Mesendoderm (in vitro differentiated cells): ENCODE results near the gene KMT2C.

ENCODE experiments used
- DNase-seq: peaks from one replicate; pipeline ENCODE4 v3.0.0; 2013
- H2AK5ac ChIP-seq: 2 replicates; pipeline ENCODE4 v1.6.1; 2013; ENCODE audit warnings: low read length, inconsistent platforms
- H2BK120ac ChIP-seq: 2 replicates; pipeline ENCODE4 v1.6.1; 2013; ENCODE audit warnings: low read depth, mild to moderate bottlenecking, low read length, moderate library complexity, mixed read lengths
- H2BK15ac ChIP-seq: replicated peaks from 2 replicates; pipeline ENCODE4 v1.6.1; 2013; ENCODE audit warnings: low read depth, mild to moderate bottlenecking, moderate library complexity
- H2BK5ac ChIP-seq: 2 replicates; pipeline ENCODE4 v1.6.1; 2013; ENCODE audit warnings: low read length, inconsistent platforms
- H3K18ac ChIP-seq: 2 replicates; pipeline ENCODE4 v1.6.1; 2013; ENCODE audit warnings: mild to moderate bottlenecking, low read length, mixed read lengths
- H3K23ac ChIP-seq: one replicate; pipeline ENCODE4 v1.6.1; 2013; ENCODE audit warnings: low read length
- H3K27ac ChIP-seq: 2 replicates; pipeline ENCODE4 v1.5.1; 2013; ENCODE audit warnings: low read depth, mild to moderate bottlenecking, inconsistent platforms, low read length, moderate library complexity
- H3K27me3 ChIP-seq: 2 replicates; pipeline ENCODE4 v1.6.1; 2013; ENCODE audit warnings: low read length, control low read depth, mild to moderate bottlenecking, inconsistent platforms; ENCODE audit not compliant: insufficient read depth, poor library complexity
- H3K36me3 ChIP-seq: 2 replicates; pipeline ENCODE4 v1.6.1; 2013; ENCODE audit warnings: low read length, inconsistent platforms; ENCODE audit not compliant: control insufficient read depth, insufficient read depth
- H3K4ac ChIP-seq: one replicate; pipeline ENCODE4 v1.6.1; 2013; ENCODE audit warnings: low read depth, mild to moderate bottlenecking, low read length, moderate library complexity
- H3K4me1 ChIP-seq: 2 replicates; pipeline ENCODE4 v1.6.1; 2013; ENCODE audit warnings: low read depth, low read length, inconsistent platforms; ENCODE audit not compliant: control insufficient read depth
- H3K4me2 ChIP-seq: 2 replicates; pipeline ENCODE4 v1.6.1; 2013; ENCODE audit warnings: low read length
- H3K4me3 ChIP-seq: 2 replicates; pipeline ENCODE4 v1.5.1; 2013; ENCODE audit warnings: mild to moderate bottlenecking, low read length
- H3K56ac ChIP-seq: one replicate; pipeline ENCODE4 v1.6.1; 2013; ENCODE audit warnings: low read length
- H3K79me1 ChIP-seq: 2 replicates; pipeline ENCODE4 v1.6.1; 2013; ENCODE audit warnings: low read length, inconsistent platforms
- H3K79me2 ChIP-seq: 2 replicates; pipeline ENCODE4 v1.6.1; 2013; ENCODE audit warnings: mild to moderate bottlenecking, low read length; ENCODE audit not compliant: control insufficient read depth, insufficient read depth
- H3K9ac ChIP-seq: 2 replicates; pipeline ENCODE4 v1.6.1; 2013; ENCODE audit warnings: low read length, inconsistent platforms
- H4K5ac ChIP-seq: one replicate; pipeline ENCODE4 v1.6.1; 2013; ENCODE audit warnings: low read length
- H4K8ac ChIP-seq: one replicate; pipeline ENCODE4 v1.6.1; 2013; ENCODE audit warnings: low read depth, mild to moderate bottlenecking, control low read depth, low read length, moderate library complexity
- whole genome bisulfite sequencing: extraction: QIAGEN DNeasy Blood & Tissue Kit; methylation state at CpG from one replicate; pipeline ENCODE4 v1.1.7; 2013; ENCODE audit warnings: low lambda C conversion rate, missing lambda C conversion rate; ENCODE audit not compliant: insufficient coverage; ENCODE audit errors: extremely low coverage; 5-methylcytosine and 5-hydroxymethylcytosine counted together

KMT2C gene

GRCh38 chr7:152189061-152189460 lies 246.7 kb downstream of the KMT2C start:
- no peak for DNase-seq
- no peak overlapping the region for H2AK5ac ChIP-seq
- no peaks in the 10 kb centered on the region for H3K27me3 ChIP-seq
- H3K36me3 ChIP-seq = peaks cover 1% of the 10 kb centered on the region
- H3K79me1 ChIP-seq = no peaks in the 10 kb centered on the region
- 100% methylated on average over 2 of the region's 2 CpGs for WGBS
- H3K79me2 ChIP-seq = no peaks in the 10 kb centered on the region
- no peak overlapping the region for H4K8ac ChIP-seq
- H2BK15ac ChIP-seq = no peak overlapping the region
- H3K4me1 ChIP-seq = no peaks in the 10 kb centered on the region
- no peak overlapping the region for H3K4me2 ChIP-seq
- H2BK120ac ChIP-seq = no peak overlapping the region
- H3K9ac ChIP-seq = no peak overlapping the region
- no peak overlapping the region for H3K56ac ChIP-seq
- no peak overlapping the region for H2BK5ac ChIP-seq
- H3K18ac ChIP-seq = no peak overlapping the region
- H3K27ac ChIP-seq = no peak overlapping the region
- H3K4me3 ChIP-seq = no peak overlapping the region
- no peak overlapping the region for H3K4ac ChIP-seq
- H4K5ac ChIP-seq = no peak overlapping the region
- no peak overlapping the region for H3K23ac ChIP-seq

- DNase-seq = no peak
- Histone ChIP-seq H3K4me2 (no peak overlapping the region), H2BK15ac (no peak overlapping the region), H3K23ac (no peak overlapping the region), H3K27ac (no peak overlapping the region), H3K36me3 (peaks cover 5% of the 10 kb centered on the region), H3K79me1 (no peaks in the 10 kb centered on the region), H4K8ac (no peak overlapping the region), H3K4me3 (no peak overlapping the region), H3K4ac (no peak overlapping the region), H3K4me1 (no peaks in the 10 kb centered on the region), H2BK120ac (no peak overlapping the region), H3K56ac (no peak overlapping the region), H3K27me3 (no peaks in the 10 kb centered on the region), H4K5ac (no peak overlapping the region), H2AK5ac (no peak overlapping the region), H3K79me2 (no peaks in the 10 kb centered on the region), H2BK5ac (no peak overlapping the region), H3K18ac (no peak overlapping the region), H3K9ac (no peak overlapping the region)
- WGBS = no CpG with 5 or more reads among the region's 4 CpGs
Measured at GRCh38 chr7:152185558-152185957, 250.2 kb downstream of the KMT2C start.

GRCh38 chr7:152180587-152180986 lies 255.2 kb downstream of the KMT2C start:
- no peak overlapping the region for H2BK15ac ChIP-seq

GRCh38 chr7:152180048-152180447 lies 255.8 kb downstream of the KMT2C start:
- Histone ChIP-seq H3K36me3 (peaks cover 5% of the 10 kb centered on the region), H3K4me3 (no peak overlapping the region), H3K27ac (no peak overlapping the region), H3K23ac (no peak overlapping the region), H3K79me2 (no peaks in the 10 kb centered on the region), H2BK15ac (no peak overlapping the region), H3K18ac (no peak overlapping the region), H3K4me2 (no peak overlapping the region), H3K79me1 (no peaks in the 10 kb centered on the region), H3K4ac (no peak overlapping the region), H4K8ac (no peak overlapping the region), H3K4me1 (no peaks in the 10 kb centered on the region), H3K9ac (no peak overlapping the region), H3K27me3 (no peaks in the 10 kb centered on the region), H2BK5ac (no peak overlapping the region), H2AK5ac (no peak overlapping the region), H3K56ac (no peak overlapping the region), H2BK120ac (no peak overlapping the region), H4K5ac (no peak overlapping the region)
- DNase-seq = no peak
- no CpG with 5 or more reads among the region's 5 CpGs for WGBS

More at GRCh38 chr7:152180587-152180986, 255.2 kb downstream of the KMT2C start:
- H3K36me3 ChIP-seq = peaks cover 5% of the 10 kb centered on the region
- H3K23ac ChIP-seq = no peak overlapping the region
- no peak overlapping the region for H2BK5ac ChIP-seq
- no peaks in the 10 kb centered on the region for H3K79me2 ChIP-seq
- no peak overlapping the region for H4K5ac ChIP-seq
- H3K4me3 ChIP-seq = no peak overlapping the region
- H3K79me1 ChIP-seq = no peaks in the 10 kb centered on the region
- no peak overlapping the region for H2AK5ac ChIP-seq
- no peak overlapping the region for H3K27ac ChIP-seq
- H3K9ac ChIP-seq = no peak overlapping the region
- H3K56ac ChIP-seq = no peak overlapping the region
- H2BK120ac ChIP-seq = no peak overlapping the region
- no peaks in the 10 kb centered on the region for H3K4me1 ChIP-seq
- no peak overlapping the region for H4K8ac ChIP-seq
- H3K18ac ChIP-seq = no peak overlapping the region
- no peaks in the 10 kb centered on the region for H3K27me3 ChIP-seq
- H3K4me2 ChIP-seq = no peak overlapping the region
- DNase-seq = no peak
- no peak overlapping the region for H3K4ac ChIP-seq
- WGBS = no CpG with 5 or more reads among the region's 1 CpG

GRCh38 chr7:152178405-152179058 lies 257.3 kb downstream of the KMT2C start:
- Histone ChIP-seq H3K4me1 (no peaks in the 10 kb centered on the region), H2BK15ac (no peak overlapping the region), H3K56ac (no peak overlapping the region), H3K18ac (no peak overlapping the region), H3K4me3 (no peak overlapping the region), H4K5ac (no peak overlapping the region), H3K4ac (no peak overlapping the region), H2AK5ac (no peak overlapping the region), H3K27ac (no peak overlapping the region), H2BK5ac (no peak overlapping the region), H3K36me3 (peaks cover 5% of the 10 kb centered on the region), H2BK120ac (no peak overlapping the region), H3K4me2 (no peak overlapping the region), H3K79me2 (no peaks in the 10 kb centered on the region), H3K27me3 (no peaks in the 10 kb centered on the region), H3K79me1 (no peaks in the 10 kb centered on the region), H4K8ac (no peak overlapping the region), H3K23ac (no peak overlapping the region), H3K9ac (no peak overlapping the region)
- DNase-seq = no peak
- WGBS = no CpG with 5 or more reads among the region's 3 CpGs
